ENCODE data around the gene ZNF423. TPM values are rescaled to one million over a fixed set of nuclear protein-coding genes. Genes with fewer than 3 reads are reported as not detected.

ZNF423 gene
- total RNA-seq, 2 donors from 2014 or later, result 4.7 to 7.3 TPM

- no peak overlapping the region for H3K4me3 ChIP-seq
- no peaks in the 10 kb centered on the region for H3K9me3 ChIP-seq
- no peak for TF ChIP-seq CTCF (IDR thresholded peaks at IDR 0.05)
- no peak for DNase-seq
- no peaks in the 10 kb centered on the region for H3K36me3 ChIP-seq
- no peak overlapping the region for H3K27ac ChIP-seq
- no peaks in the 10 kb centered on the region for H3K4me1 ChIP-seq
- H3K27me3 ChIP-seq, result no peaks in the 10 kb centered on the region
- no peak overlapping the region for H3K9ac ChIP-seq (ENCODE audit: low read depth in 2 of 2, low read length in 2 of 2)
- intact Hi-C loops (cut with DNase I), result no loop called here
Measured at GRCh38 chr16:49600536-49600935, 255.4 kb downstream of the ZNF423 start.

GRCh38 chr16:49599704-49600103, 256.2 kb downstream of the ZNF423 start:
- H3K36me3 ChIP-seq, result no peaks in the 10 kb centered on the region
- H3K9ac ChIP-seq (ENCODE audit: low read depth in 2 of 2, low read length in 2 of 2), result no peak overlapping the region
- no peak for DNase-seq
- H3K27me3 ChIP-seq, result no peaks in the 10 kb centered on the region
- no peaks in the 10 kb centered on the region for H3K4me1 ChIP-seq
- no peak overlapping the region for H3K27ac ChIP-seq
- no peak overlapping the region for H3K4me3 ChIP-seq
- intact Hi-C loops (cut with DNase I), result no loop called here
- no peak for TF ChIP-seq CTCF (IDR thresholded peaks at IDR 0.05)
- H3K9me3 ChIP-seq, result no peaks in the 10 kb centered on the region

- no peak for DNase-seq
Measured at GRCh38 chr16:49599281-49599680, 256.6 kb downstream of the ZNF423 start.

GRCh38 chr16:49598383-49599170, 257.3 kb downstream of the ZNF423 start:
- Histone ChIP-seq H3K4me3 (no peak overlapping the region), H3K27ac (no peak overlapping the region), H3K9ac (ENCODE audit: low read depth in 2 of 2, low read length in 2 of 2) (no peak overlapping the region), H3K9me3 (no peaks in the 10 kb centered on the region), H3K36me3 (no peaks in the 10 kb centered on the region), H3K4me1 (no peaks in the 10 kb centered on the region), H3K27me3 (no peaks in the 10 kb centered on the region)
- intact Hi-C loops (cut with DNase I), result no loop called here
- DNase-seq, result no peak
- no peak for TF ChIP-seq CTCF (IDR thresholded peaks at IDR 0.05)

More at GRCh38 chr16:49599281-49599680, 256.6 kb downstream of the ZNF423 start:
- H3K27me3 ChIP-seq, result no peaks in the 10 kb centered on the region
- no peak overlapping the region for H3K9ac ChIP-seq (ENCODE audit: low read depth in 2 of 2, low read length in 2 of 2)
- intact Hi-C loops (cut with DNase I), result no loop called here
- H3K4me3 ChIP-seq, result no peak overlapping the region
- H3K9me3 ChIP-seq, result no peaks in the 10 kb centered on the region
- H3K4me1 ChIP-seq, result no peaks in the 10 kb centered on the region
- no peak for TF ChIP-seq CTCF (IDR thresholded peaks at IDR 0.05)
- H3K27ac ChIP-seq, result no peak overlapping the region
- no peaks in the 10 kb centered on the region for H3K36me3 ChIP-seq

GRCh38 chr16:49597796-49598195, 258.1 kb downstream of the ZNF423 start:
- intact Hi-C loops (cut with DNase I), result no loop called here
- H3K4me1 ChIP-seq, result no peaks in the 10 kb centered on the region
- no peak overlapping the region for H3K9ac ChIP-seq (ENCODE audit: low read depth in 2 of 2, low read length in 2 of 2)
- no peak for DNase-seq
- no peak overlapping the region for H3K4me3 ChIP-seq
- H3K27ac ChIP-seq, result no peak overlapping the region
- no peaks in the 10 kb centered on the region for H3K36me3 ChIP-seq
- no peak for TF ChIP-seq CTCF (IDR thresholded peaks at IDR 0.05)
- no peaks in the 10 kb centered on the region for H3K27me3 ChIP-seq
- H3K9me3 ChIP-seq, result no peaks in the 10 kb centered on the region
